Choroid plexus epithelial cell (primary cell): ENCODE measurements around the gene WNT7B.

ENCODE experiments used
- DNase-seq: peaks from one replicate; pipeline ENCODE4 v3.0.0-alpha.2; 2010; ENCODE audit warnings: low read depth
- H3K4me3 ChIP-seq: 2 replicates; pipeline ENCODE4 v1.5.1; 2011; ENCODE audit warnings: low read depth, mild to moderate bottlenecking, control low read depth, low read length, moderate library complexity
- TF ChIP-seq, protein P1 (sequence below): conservative IDR thresholded peaks from 2 replicates; pipeline ENCODE4 v1.5.1; 2011; ENCODE audit warnings: low read depth, mild to moderate bottlenecking, control low read depth, inconsistent platforms, low read length, moderate library complexity

Gene WNT7B

GRCh38 chr22:45994491-45995404 lies 17.8 kb upstream of the WNT7B start:
- no peak overlapping the region for H3K4me3 ChIP-seq
- TF ChIP-seq, protein P1, sequence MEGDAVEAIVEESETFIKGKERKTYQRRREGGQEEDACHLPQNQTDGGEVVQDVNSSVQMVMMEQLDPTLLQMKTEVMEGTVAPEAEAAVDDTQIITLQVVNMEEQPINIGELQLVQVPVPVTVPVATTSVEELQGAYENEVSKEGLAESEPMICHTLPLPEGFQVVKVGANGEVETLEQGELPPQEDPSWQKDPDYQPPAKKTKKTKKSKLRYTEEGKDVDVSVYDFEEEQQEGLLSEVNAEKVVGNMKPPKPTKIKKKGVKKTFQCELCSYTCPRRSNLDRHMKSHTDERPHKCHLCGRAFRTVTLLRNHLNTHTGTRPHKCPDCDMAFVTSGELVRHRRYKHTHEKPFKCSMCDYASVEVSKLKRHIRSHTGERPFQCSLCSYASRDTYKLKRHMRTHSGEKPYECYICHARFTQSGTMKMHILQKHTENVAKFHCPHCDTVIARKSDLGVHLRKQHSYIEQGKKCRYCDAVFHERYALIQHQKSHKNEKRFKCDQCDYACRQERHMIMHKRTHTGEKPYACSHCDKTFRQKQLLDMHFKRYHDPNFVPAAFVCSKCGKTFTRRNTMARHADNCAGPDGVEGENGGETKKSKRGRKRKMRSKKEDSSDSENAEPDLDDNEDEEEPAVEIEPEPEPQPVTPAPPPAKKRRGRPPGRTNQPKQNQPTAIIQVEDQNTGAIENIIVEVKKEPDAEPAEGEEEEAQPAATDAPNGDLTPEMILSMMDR: peak; percentile 93

DNA sequence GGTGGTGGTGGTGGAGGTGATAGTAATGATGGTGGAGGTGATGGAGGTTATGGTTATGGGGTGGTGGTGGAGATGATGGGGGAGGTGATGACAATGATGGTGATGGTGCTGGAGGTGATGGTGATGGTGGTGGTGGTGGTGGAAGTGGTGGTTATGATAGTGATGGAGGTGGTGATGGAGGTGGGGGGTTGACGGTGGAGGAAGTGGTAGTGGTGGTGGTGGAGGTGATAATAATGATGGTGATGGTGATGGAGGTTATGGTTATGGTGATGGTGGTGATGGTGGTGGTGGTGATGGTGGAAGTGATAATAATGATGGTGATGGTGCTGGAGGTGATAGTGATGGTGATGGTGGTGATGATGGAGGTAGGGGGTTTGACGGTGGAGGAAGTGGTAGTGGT lies 16.9 kb upstream of the WNT7B start:
- H3K4me3 ChIP-seq: no peak overlapping the region
- TF ChIP-seq, protein P1: no peak
- DNase-seq: no peak

More at GRCh38 chr22:45994491-45995404, 17.8 kb upstream of the WNT7B start:
- DNase-seq: peak; percentile 48

DNA sequence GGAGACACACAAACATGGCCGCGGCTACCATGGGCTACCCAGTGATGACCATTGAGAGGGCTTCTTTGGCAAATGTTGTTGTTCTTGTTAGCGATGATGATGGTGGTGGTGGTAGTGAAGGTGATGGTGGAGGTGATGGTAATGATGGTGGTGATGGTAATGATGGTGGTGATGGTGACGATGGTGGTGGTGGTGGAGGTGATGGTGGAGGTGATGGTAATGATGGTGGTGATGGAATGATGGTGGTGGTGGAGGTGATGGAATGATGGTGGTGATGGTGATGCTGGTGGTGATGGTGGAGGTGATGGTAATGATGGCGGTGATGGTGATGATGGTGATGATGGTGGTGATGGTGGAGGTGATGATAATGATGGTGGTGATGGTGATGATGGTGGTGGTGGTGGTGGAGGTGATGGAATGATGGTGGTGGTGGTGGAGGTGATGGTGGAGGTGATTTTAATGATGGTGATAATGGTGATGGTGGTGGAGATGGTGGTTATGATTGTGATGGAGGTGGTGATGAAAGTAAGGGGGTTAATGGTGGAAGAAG lies 16.3 kb upstream of the WNT7B start:
- DNase-seq: no peak
- TF ChIP-seq, protein P1: no peak
- H3K4me3 ChIP-seq: no peak overlapping the region

DNA sequence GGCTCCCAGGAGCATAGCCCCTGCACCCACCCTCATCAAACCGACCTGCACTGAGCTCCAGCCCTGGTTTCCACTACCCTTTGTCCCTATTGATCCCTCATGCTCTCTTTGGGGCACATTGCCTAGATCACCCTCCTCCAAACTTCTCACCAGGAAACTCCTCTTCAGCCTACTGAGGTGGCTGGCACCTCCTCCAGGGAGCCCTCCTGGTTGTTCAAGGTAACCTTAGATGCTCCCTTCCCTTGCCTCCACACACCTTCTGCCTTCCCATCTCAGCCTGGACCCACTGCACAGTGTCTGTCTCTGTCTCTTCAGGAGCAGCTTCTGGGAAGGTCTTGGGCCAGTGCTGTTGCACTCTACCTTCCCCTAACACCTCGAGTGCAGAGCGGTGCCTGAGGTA lies 15.8 kb upstream of the WNT7B start:
- H3K4me3 ChIP-seq: no peak overlapping the region
- TF ChIP-seq, protein P1: no peak
- DNase-seq: no peak

DNA sequence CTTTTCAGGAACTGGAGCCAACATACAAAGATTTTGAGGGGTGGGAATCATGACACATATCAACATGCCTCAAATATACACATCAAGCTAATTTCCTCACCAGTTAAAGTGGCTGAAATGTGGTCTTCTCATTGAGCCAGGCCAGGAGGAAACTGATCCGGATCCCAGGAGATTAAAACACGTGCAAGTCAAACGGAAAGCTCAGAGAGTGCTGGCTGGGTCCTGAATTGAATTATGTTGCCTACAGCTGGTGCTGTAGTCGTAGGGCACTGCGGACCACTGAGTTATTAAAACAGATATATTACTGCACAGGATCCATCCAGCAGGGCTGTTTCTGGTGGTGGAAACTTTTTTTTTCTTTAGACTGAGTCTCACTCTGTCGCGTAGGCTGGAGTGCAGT lies 14.1 kb upstream of the WNT7B start:
- TF ChIP-seq, protein P1: no peak
- no peak for DNase-seq
- no peak overlapping the region for H3K4me3 ChIP-seq

DNA sequence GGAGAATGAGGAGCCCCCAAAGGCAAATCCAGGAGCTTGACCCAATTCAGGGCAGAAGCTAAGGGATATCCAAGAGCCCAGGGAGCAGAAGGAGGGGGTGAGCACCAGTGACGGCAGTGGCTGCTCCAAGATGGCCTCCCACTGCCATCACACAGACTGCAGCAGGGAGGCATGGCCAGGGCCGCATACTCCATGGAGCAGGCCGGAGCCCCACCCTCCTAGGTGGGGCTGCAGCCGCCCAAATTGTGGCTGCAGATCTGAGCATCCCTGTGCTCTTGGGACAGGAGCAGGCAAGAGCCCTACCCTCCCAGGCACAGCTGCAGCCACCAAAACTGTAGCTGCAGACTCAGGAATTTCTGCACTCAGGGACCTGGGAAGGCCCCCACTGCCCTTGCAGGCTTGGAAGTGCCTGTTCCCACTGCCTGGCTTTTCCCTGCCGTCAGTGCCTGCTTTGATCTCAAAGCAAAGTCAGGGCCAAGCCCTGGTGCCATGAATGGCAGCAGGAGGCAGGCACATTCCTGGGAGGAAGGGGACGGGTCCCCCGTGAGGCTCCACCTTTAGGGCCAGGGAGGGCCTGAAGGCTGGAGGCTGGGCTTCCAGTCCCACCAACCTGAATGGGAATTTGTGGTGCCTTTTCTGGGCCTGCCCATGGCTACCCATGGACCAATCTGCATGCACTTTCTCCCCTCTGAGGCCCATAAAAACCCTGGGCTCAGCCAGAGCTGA lies 10.3 kb upstream of the WNT7B start:
- no peak for DNase-seq
- no peak overlapping the region for H3K4me3 ChIP-seq
- TF ChIP-seq, protein P1: no peak
